ENCODE results near the gene EPHB3. TPM values are rescaled to one million over a fixed set of nuclear protein-coding genes. Genes with fewer than 3 reads are reported as not detected.
A peak's percentile ranks its signal among the peaks of the same experiment; 100 is the strongest.

The EPHB3 gene
- total and polyA plus RNA-seq, 2 of the 4 experiments (the other 2 are of a cell fraction), result 0.72 to 2.9 TPM

DNA sequence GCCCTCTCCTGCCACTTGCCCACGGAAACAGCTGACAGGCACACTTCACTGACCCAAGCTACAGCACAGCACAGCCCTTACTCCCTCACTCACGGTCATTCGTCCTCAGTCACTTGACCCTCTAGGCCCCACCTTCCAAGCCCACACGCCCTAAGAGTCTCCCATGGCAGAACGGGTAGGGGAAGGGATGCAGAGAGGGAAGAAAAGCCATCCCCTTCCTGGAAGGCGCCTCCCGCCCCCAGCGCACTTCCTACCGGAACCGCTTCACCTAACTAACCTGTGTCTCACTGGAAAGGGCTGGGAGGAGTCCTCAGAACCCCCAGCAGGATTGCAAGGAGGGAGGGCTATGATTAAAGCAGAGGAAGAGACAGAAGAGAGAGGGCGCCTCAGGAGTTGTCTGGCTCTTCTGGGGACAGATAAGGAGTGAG is 22.9 kb downstream of the EPHB3 start:
- Histone ChIP-seq H3K4ac (ENCODE audit: low read depth, low read length) (no peak overlapping the region; the same call in 1 of the 2 replicates), H3K27ac (ENCODE audit: insufficient read depth, low read length) (no peak overlapping the region), H2BK20ac (ENCODE audit: low read depth, low read length) (no peak overlapping the region), H2AFZ (replicated peaks; ENCODE audit: low read length, poor library complexity) (peak overlapping the region; percentile 27), H3K79me1 (ENCODE audit: low read depth in 1 of 2, low read length in 2 of 2) (no peaks in the 10 kb centered on the region), H2AK9ac (replicated peaks; ENCODE audit: low read depth, low read length, poor library complexity) (peak overlapping the region; percentile 74), H2BK120ac (ENCODE audit: low read depth, low read length) (no peak overlapping the region), H3K23ac (ENCODE audit: low read depth, low read length) (no peak overlapping the region), H4K91ac (ENCODE audit: insufficient read depth, low read depth, low read length) (no peak overlapping the region), H3K18ac (ENCODE audit: low read depth, low read length) (no peak overlapping the region), H3K9me1 (ENCODE audit: insufficient read depth, low read length) (no peaks in the 10 kb centered on the region), H3K27me3 (ENCODE audit: control insufficient read depth, insufficient read depth, low read length) (peaks cover 13% of the 10 kb centered on the region), H3K14ac (replicated peaks; ENCODE audit: low read depth, low read length) (no peak overlapping the region), H2BK15ac (ENCODE audit: low read depth, low read length) (no peak overlapping the region), H2AK5ac (ENCODE audit: low read depth, low read length) (peak overlapping the region; percentile 36; the same call in 1 of the 2 replicates), H3K36me3 (ENCODE audit: control insufficient read depth, insufficient read depth, low read length) (peaks cover 30% of the 10 kb centered on the region), H3K9me3 (ENCODE audit: control insufficient read depth, insufficient read depth, low read length) (no peaks in the 10 kb centered on the region), H4K5ac (ENCODE audit: low read depth, low read length) (no peak overlapping the region), H4K8ac (ENCODE audit: low read depth in 2 of 2, low read length in 2 of 2) (no peak overlapping the region), H3K4me3 (ENCODE audit: insufficient read depth, low read depth, low read length) (no peak overlapping the region), H3K4me1 (ENCODE audit: control insufficient read depth, insufficient read depth, low read length) (peaks cover 7% of the 10 kb centered on the region; the same call in 1 of the 2 replicates), H3K56ac (ENCODE audit: extremely low read depth, insufficient read depth, low read length) (no peak overlapping the region), H3K9ac (ENCODE audit: low read depth, low read length) (no peak overlapping the region), H3K4me2 (ENCODE audit: low read depth, low read length) (no peak overlapping the region), H4K20me1 (ENCODE audit: insufficient read depth, low read length) (no peaks in the 10 kb centered on the region), H2BK5ac (ENCODE audit: low read depth, low read length, poor library complexity, severe bottlenecking) (no peak overlapping the region)
- ChIA-PET CTCF (interaction anchor here (1.4 kb wide), 1 partner anchor 23 kb away, joined by 5 read pairs; the partner anchor contains the start of gene EPHB3), POLR2A (ENCODE audit: unreplicated experiment) (no interaction called here)
- WGBS, 2 experiments (ENCODE audit: extremely low coverage in 2 of 2, insufficient read length in 1 of 2), result 80% methylated on average over 2 of the region's 11 CpGs; no CpG with 5 or more reads in 1 of the 2 experiments
- DNase-seq (no peak), ATAC-seq (ENCODE audit: low read depth) (no peak; the same call in 1 of the 2 replicates)
- BruUV-seq (replicated peaks), result no TSS peak
- intact Hi-C loops (cut with micrococcal nuclease), result loop anchor here (5.0 kb wide), 1 partner anchor 128 kb away; the partner anchor contains the start of gene MAGEF1
- TF ChIP-seq MXI1 (IDR thresholded peaks at IDR 0.05; ENCODE audit: borderline replicate concordance, low read depth, low read length) (no peak), RFX5 (IDR thresholded peaks at IDR 0.05; ENCODE audit: low read depth, low read length) (0 out of 2 replicates have a peak, but pooled peaks have one; percentile 33), RAD21 (IDR thresholded peaks at IDR 0.05; ENCODE audit: low read length) (no peak), CEBPB (IDR thresholded peaks at IDR 0.05; ENCODE audit: low read depth, low read length) (no peak), SMC3 (IDR thresholded peaks at IDR 0.05; ENCODE audit: low read depth, low read length) (no peak), CTCF (conservative IDR thresholded peaks at IDR 0.05; ENCODE audit: low read depth, low read length) (no peak), BHLHE40 (IDR thresholded peaks at IDR 0.05; ENCODE audit: low read depth, low read length) (no peak), POLR2A (IDR thresholded peaks at IDR 0.05; ENCODE audit: low read depth, low read length) (no peak), CHD1 (IDR thresholded peaks at IDR 0.05; ENCODE audit: low read depth, low read length) (no peak)
- dilution Hi-C loops (cut with HindIII; ENCODE audit: low sequenced_read_pairs, unreplicated experiment), result no loop called here
- in situ Hi-C loops (cut with MboI; ENCODE audit: low sequenced_read_pairs), result no loop called here
